Breast epithelium (tissue), 3 donors: ENCODE measurements around the gene ROS1.

Source experiments
- POLR2A ChIP-seq: fragments of 450-650 bp; IDR thresholded peaks from one replicate; pipeline ENCODE4 v1.6.1; 2016; ENCODE audit warnings: antibody characterized with exemption, mild to moderate bottlenecking, moderate library complexity
- POLR2AphosphoS5 ChIP-seq, 3 donors: sonication (generic); formaldehyde crosslinking; IDR thresholded peaks; one replicate each; pipeline ENCODE4 v1.6.1; 2017; ENCODE audit warnings: antibody characterized with exemption in 3 of 3
- TF ChIP-seq, protein P1 (sequence below), 3 donors: fragments of 450-650 bp; IDR thresholded peaks; one replicate each; pipeline ENCODE4 v1.5.1; 2016 to 2017; ENCODE audit warnings: antibody characterized with exemption in 3 of 3, mild to moderate bottlenecking in 3 of 3, moderate library complexity in 3 of 3

DNA sequence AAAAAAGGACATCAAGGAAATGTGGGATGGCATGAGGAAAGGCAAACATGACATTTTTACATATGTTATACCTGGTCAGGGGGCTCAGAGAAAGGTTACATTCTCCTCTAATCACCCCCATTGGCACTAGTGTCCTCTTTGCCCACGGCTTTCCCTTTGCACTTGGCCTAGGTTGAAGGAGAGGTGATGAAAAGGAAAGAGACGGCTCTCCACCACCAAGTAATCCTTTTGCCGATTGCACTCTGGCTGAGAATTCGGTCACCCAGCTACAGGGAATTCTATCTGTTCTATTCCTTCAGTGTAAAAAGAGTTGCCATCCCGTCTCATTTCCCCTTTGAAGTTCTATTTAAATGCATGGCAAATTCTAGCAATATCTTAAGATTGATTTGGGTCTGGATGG is 150.0 kb downstream of the ROS1 start:
- TF ChIP-seq, protein P1, sequence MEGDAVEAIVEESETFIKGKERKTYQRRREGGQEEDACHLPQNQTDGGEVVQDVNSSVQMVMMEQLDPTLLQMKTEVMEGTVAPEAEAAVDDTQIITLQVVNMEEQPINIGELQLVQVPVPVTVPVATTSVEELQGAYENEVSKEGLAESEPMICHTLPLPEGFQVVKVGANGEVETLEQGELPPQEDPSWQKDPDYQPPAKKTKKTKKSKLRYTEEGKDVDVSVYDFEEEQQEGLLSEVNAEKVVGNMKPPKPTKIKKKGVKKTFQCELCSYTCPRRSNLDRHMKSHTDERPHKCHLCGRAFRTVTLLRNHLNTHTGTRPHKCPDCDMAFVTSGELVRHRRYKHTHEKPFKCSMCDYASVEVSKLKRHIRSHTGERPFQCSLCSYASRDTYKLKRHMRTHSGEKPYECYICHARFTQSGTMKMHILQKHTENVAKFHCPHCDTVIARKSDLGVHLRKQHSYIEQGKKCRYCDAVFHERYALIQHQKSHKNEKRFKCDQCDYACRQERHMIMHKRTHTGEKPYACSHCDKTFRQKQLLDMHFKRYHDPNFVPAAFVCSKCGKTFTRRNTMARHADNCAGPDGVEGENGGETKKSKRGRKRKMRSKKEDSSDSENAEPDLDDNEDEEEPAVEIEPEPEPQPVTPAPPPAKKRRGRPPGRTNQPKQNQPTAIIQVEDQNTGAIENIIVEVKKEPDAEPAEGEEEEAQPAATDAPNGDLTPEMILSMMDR (IDR thresholded peaks at IDR 0.05) = no peak
- TF ChIP-seq POLR2A (no peak), POLR2AphosphoS5 (IDR thresholded peaks at IDR 0.05) (no peak)
